Fibroblast of lung (primary cell): ENCODE measurements around the gene CRADD. TPM values are rescaled to one million over a fixed set of nuclear protein-coding genes. Genes with fewer than 3 reads are reported as not detected.

Experiments used
- DNase-seq, 2 donors: peaks; one replicate each; pipeline versions ENCODE4 v3.0.0 to v3.0.0-alpha.2; 2010; ENCODE audit warnings: low read depth in 2 of 2
- H2AFZ ChIP-seq: 2 replicates; pipeline ENCODE4 v1.5.1; 2012; ENCODE audit warnings: low read length, control low read depth, inconsistent platforms
- H3K27ac ChIP-seq: 2 replicates; pipeline ENCODE4 v1.5.1; 2011; ENCODE audit warnings: low read length, control low read depth; ENCODE audit not compliant: insufficient read depth
- H3K27me3 ChIP-seq: 2 replicates; pipeline ENCODE4 v1.5.1; 2011; ENCODE audit warnings: mild to moderate bottlenecking, low read length; ENCODE audit not compliant: control insufficient read depth, insufficient read depth
- H3K36me3 ChIP-seq: 2 replicates; pipeline ENCODE4 v1.5.1; 2011; ENCODE audit warnings: low read length; ENCODE audit not compliant: control insufficient read depth, insufficient read depth
- H3K4me1 ChIP-seq: 2 replicates; pipeline ENCODE4 v1.5.1; 2011; ENCODE audit warnings: low read length; ENCODE audit not compliant: control insufficient read depth, insufficient read depth; ENCODE audit errors: extremely low read depth
- H3K4me2 ChIP-seq: 2 replicates; pipeline ENCODE4 v1.5.1; 2011; ENCODE audit warnings: low read length, control low read depth; ENCODE audit not compliant: insufficient read depth; ENCODE audit errors: extremely low read depth
- H3K4me3 ChIP-seq, 4 experiments: fragments of 200-600 bp in 1 of 4; sonication (generic) in 1 of 4; replicated peaks in 1 of 4; 2 replicates each; pipeline ENCODE4 v1.5.1; 2011 to 2016; ENCODE audit warnings: low read length in 4 of 4, low read depth in 3 of 4, mild to moderate bottlenecking in 3 of 4, control low read depth in 2 of 4, inconsistent platforms in 1 of 4, mixed read lengths in 1 of 4; ENCODE audit not compliant: insufficient read depth in 1 of 4; ENCODE audit errors: control extremely low read depth in 1 of 4
- H3K79me2 ChIP-seq: 2 replicates; pipeline ENCODE4 v1.5.1; 2012; ENCODE audit warnings: mild to moderate bottlenecking, low read length, inconsistent platforms; ENCODE audit not compliant: control insufficient read depth, insufficient read depth
- H3K9ac ChIP-seq: 2 replicates; pipeline ENCODE4 v1.5.1; 2011; ENCODE audit warnings: mild to moderate bottlenecking, low read length, control low read depth; ENCODE audit not compliant: insufficient read depth
- H3K9me3 ChIP-seq: 2 replicates; pipeline ENCODE4 v1.5.1; 2012; ENCODE audit warnings: low read depth, low read length; ENCODE audit not compliant: control insufficient read depth, insufficient read depth
- H4K20me1 ChIP-seq: 2 replicates; pipeline ENCODE4 v1.5.1; 2011; ENCODE audit warnings: low read length; ENCODE audit not compliant: control insufficient read depth, insufficient read depth; ENCODE audit errors: extremely low read depth
- CTCF ChIP-seq, 2 donors: IDR thresholded peaks in 1 of 2; conservative IDR thresholded peaks in 1 of 2; 1 replicate in 1 of 2; 2 replicates in 1 of 2; pipeline ENCODE4 v1.5.1; 2011 to 2012; ENCODE audit warnings: low read length in 2 of 2, control low read depth in 1 of 2, inconsistent platforms in 1 of 2, low read depth in 1 of 2, mild to moderate bottlenecking in 1 of 2
- EZH2 ChIP-seq: IDR thresholded peaks from 2 replicates; pipeline ENCODE4 v1.5.1; 2012; ENCODE audit warnings: low read length, control low read depth, mild to moderate bottlenecking; ENCODE audit errors: missing control alignments
- polyA plus RNA-seq, 2 donors: library from polyadenylated mRNA; depleted of rRNA in 1 of 2; stranded (reverse) in 1 of 2; unstranded in 1 of 2; fragments of >200 nt; gene quantifications; 2 replicates each; pipeline ENCODE4 v1.2.1, GENCODE V29; 2011 to 2012; ENCODE audit warnings: missing spikeins in 1 of 2
- total RNA-seq: library from RNA; depleted of rRNA; stranded (reverse); fragments of >200 nt; gene quantifications from 2 replicates; pipeline ENCODE4 v1.2.1, GENCODE V29; 2014

The CRADD gene
- total and polyA plus RNA-seq, 2 donors (not counting 1 experiment from before 2014, with no cell fraction given) = 13.5 to 21.1 TPM

DNA sequence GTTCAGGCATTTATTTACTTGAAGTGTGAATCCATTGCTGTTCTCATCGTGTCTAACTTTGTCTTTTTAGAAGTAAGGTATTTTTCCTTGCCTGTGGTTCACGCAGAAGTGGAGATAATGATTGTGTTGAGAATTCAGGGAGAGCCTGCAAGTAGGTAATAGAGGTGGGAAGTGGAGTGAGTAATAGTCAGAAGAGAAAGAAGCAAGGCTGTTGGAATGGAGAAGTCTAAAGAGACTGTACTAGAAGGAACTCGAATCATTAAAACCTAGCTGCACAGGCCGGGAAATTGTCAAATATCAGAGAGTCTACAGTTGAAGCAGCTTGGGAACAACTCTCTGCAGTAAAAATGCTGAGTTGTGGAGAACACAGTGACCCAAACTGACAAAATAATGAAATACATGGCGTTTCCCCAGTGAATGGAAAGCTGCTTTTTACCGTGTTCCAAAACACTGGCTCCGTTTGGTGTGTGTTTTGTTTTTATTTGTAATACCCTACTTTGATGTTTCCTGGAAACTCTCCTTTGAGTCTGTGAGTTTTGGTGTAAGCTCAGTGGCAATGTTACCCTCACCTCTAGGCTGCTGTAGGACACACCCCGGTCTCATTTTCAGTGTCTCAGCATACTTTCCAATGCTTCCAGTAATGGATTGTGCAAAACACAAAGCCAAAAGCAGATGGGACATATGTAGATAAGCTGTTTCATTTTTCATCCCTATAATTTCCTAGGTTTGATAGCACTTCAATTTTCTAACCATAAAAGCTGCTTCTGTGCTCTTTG lies 146.6 kb downstream of the CRADD start:
- H4K20me1 ChIP-seq = no peaks in the 10 kb centered on the region
- peak overlapping the region; percentile 5 for H2AFZ ChIP-seq
- H3K36me3 ChIP-seq = no peaks in the 10 kb centered on the region
- TF ChIP-seq EZH2 (no peak), CTCF (conservative IDR thresholded peaks at IDR 0.05 in 1 of 2, IDR thresholded peaks at IDR 0.05 in 1 of 2; ENCODE audit: low read depth in 1 of 2, low read length in 2 of 2) (no peak)
- H3K27ac ChIP-seq = peak overlapping the region; percentile 42
- peak overlapping the region; percentile 55 for H3K4me2 ChIP-seq
- H3K4me3 ChIP-seq = no peak overlapping the region
- no peak overlapping the region for H3K9ac ChIP-seq
- DNase-seq = peak; percentile 41 to 46
- H3K27me3 ChIP-seq = no peaks in the 10 kb centered on the region
- H3K4me1 ChIP-seq = peaks cover 14% of the 10 kb centered on the region
- no peaks in the 10 kb centered on the region for H3K79me2 ChIP-seq
- H3K9me3 ChIP-seq = no peaks in the 10 kb centered on the region

GRCh38 chr12:93824514-93825500 lies 147.6 kb downstream of the CRADD start:
- H3K9me3 ChIP-seq = no peaks in the 10 kb centered on the region
- no peak overlapping the region for H3K4me3 ChIP-seq
- no peaks in the 10 kb centered on the region for H3K79me2 ChIP-seq
- no peaks in the 10 kb centered on the region for H3K36me3 ChIP-seq
- peak overlapping the region; percentile 79 for H3K4me2 ChIP-seq
- no peak overlapping the region for H3K9ac ChIP-seq
- peak overlapping the region; percentile 12 for H2AFZ ChIP-seq
- H3K27ac ChIP-seq = peak overlapping the region; percentile 30
- no peaks in the 10 kb centered on the region for H4K20me1 ChIP-seq
- peak in 1 of 2 donors; percentile 48 for DNase-seq
- no peak for TF ChIP-seq EZH2
- TF ChIP-seq CTCF (conservative IDR thresholded peaks at IDR 0.05 in 1 of 2, IDR thresholded peaks at IDR 0.05 in 1 of 2; ENCODE audit: low read depth in 1 of 2, low read length in 2 of 2) = no peak
- H3K4me1 ChIP-seq = peaks cover 14% of the 10 kb centered on the region
- no peaks in the 10 kb centered on the region for H3K27me3 ChIP-seq

DNA sequence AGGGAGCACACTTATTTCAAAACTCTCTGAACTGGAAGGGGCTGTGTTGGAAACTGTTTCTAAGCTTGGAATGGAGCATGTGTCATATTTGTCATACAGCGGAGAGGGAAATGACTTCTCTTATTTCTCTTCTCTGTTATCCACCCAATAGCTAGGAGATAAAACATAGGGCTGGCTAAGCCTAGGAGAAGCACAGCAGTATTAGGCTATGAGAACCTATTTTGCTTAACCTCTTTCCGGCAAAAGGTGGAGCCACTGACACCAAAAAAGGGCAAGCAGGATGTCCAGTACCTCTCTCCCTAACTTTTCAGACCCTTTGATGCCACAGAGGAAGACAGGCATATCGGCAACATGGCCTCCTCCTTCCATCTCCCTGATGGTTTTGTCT lies 148.3 kb downstream of the CRADD start:
- Histone ChIP-seq H3K36me3 (no peaks in the 10 kb centered on the region), H3K79me2 (no peaks in the 10 kb centered on the region), H3K4me3 (no peak overlapping the region), H3K27me3 (no peaks in the 10 kb centered on the region), H3K27ac (peak overlapping the region; percentile 30), H2AFZ (peak overlapping the region; percentile 11), H3K4me1 (peaks cover 14% of the 10 kb centered on the region), H3K4me2 (peak overlapping the region; percentile 6), H3K9me3 (no peaks in the 10 kb centered on the region), H4K20me1 (no peaks in the 10 kb centered on the region), H3K9ac (no peak overlapping the region)
- TF ChIP-seq CTCF (conservative IDR thresholded peaks at IDR 0.05 in 1 of 2, IDR thresholded peaks at IDR 0.05 in 1 of 2; ENCODE audit: low read depth in 1 of 2, low read length in 2 of 2) (no peak), EZH2 (no peak)
- DNase-seq = no peak
